Liver (tissue), 3 donors: ENCODE data around the gene FSIP2.

Experiments used
- CTCF ChIP-seq: fragments of 150-350 bp; IDR thresholded peaks from 2 replicates; pipeline ENCODE4 v1.5.1; 2017; ENCODE audit warnings: improper control_type of control experiment, low read depth, low read length; ENCODE audit not compliant: missing input control
- RAD21 ChIP-seq, 2 donors: IDR thresholded peaks; 2 replicates each; pipeline ENCODE4 v1.6.1; 2016; ENCODE audit warnings: antibody characterized with exemption in 2 of 2, mild to moderate bottlenecking in 2 of 2
- TAF1 ChIP-seq: conservative IDR thresholded peaks from 2 replicates; pipeline ENCODE4 v1.6.1; 2016; ENCODE audit warnings: antibody characterized with exemption, mild to moderate bottlenecking
- YY1 ChIP-seq: IDR thresholded peaks from 2 replicates; pipeline ENCODE4 v1.6.1; 2016; ENCODE audit warnings: antibody characterized with exemption, mild to moderate bottlenecking
- donor health status: healthy.
- donor health status: healthy.

- TF ChIP-seq TAF1 (no peak), RAD21 (IDR thresholded peaks at IDR 0.05) (no peak), CTCF (no peak), YY1 (no peak)
Measured at GRCh38 chr2:185859506-185859905, 120.9 kb downstream of the FSIP2 start.
